HK-2 (cell line): ENCODE measurements around the gene C17orf100.
"Not testable (repeated sequence)": the region's sequence is repeated elsewhere in the genome, so short reads cannot be mapped to it uniquely, and the experiment has no call there.

Experiments used
- DNase-seq: peaks from one replicate; pipeline ENCODE4 v3.0.0-alpha.2; 2018; ENCODE audit not compliant: unreplicated experiment

The C17orf100 gene

DNA sequence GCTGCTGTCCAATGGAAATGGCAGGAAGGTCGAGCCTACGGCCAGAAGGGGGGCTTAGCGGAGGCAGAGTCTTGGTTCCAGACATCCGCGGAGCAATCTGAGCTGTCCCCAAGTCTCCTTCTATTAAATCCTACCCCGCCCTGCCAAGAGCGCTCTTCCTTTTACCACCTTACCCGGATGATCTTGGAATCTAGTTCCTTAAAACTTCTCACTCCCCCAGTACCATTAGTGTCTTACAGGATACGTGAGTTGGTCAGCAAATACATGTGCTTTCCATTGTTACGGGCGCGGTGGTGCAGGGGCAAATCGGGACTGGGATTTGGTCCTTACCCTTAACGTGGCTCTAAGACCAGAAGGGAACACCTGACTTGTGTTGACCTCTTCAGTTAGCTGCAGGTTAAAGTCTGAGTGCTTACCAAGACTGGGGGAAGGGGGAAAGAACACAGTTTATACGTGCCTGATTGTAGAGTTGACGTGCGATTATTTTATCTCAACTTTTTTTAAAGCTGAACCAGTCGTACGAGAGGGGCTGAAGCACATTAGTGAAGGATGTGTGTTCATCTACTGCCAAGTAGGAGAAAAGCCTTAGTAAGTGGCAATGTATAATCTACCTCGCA is 10.2 kb upstream of the C17orf100 start:
- DNase-seq, result peak; percentile 44

DNA sequence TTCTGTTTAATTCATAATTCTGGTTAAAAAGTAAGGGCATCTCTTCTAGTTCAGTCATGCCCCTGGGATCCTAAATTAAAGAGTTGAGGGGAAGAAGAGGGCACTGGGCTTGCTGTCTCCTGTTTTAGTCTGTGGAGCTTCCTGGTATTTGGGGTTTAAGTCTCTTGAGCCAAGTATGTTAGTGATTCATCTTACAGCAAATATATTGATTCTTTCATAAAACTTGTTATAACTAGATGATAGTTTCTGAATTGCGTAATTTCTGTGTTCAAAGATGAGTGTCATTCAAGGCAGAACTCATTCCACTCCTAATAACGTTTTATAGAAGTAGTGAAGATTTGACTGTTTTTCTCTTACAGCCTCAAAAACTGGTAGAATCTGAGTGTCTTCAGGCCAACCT is 9.0 kb upstream of the C17orf100 start:
- DNase-seq, result no peak

DNA sequence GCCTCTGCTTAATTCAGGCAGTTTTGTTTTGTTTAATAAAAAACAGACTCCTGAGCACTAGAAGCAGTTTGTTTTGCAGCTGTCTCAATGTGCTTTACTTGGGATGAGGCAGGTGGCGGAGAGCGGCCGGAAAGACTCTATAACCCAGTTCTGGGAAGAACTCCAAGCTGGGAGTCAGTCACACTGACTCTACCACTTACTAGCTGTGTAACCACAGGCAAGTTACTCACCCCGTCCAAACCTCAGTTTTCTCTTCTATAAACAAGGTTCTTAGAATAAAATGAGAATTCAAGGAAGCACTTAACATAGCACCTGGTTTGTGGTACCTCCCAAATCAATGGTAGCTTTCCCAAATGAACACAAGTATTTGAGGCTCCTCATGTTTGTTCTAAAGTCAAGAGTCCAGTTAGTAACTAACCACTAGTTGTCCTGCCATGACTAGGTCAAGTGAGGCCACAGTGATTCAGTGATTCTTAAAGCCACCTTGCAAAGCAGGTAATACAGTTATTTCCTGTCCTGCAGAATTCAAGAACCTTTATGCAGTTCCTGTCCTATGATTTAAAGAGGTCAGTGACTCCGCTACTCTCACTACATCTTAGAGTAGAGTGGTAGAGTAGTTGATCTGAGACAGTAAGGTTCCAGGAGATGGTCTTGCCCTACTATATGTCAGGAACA is 8.0 kb upstream of the C17orf100 start:
- DNase-seq, result no peak

DNA sequence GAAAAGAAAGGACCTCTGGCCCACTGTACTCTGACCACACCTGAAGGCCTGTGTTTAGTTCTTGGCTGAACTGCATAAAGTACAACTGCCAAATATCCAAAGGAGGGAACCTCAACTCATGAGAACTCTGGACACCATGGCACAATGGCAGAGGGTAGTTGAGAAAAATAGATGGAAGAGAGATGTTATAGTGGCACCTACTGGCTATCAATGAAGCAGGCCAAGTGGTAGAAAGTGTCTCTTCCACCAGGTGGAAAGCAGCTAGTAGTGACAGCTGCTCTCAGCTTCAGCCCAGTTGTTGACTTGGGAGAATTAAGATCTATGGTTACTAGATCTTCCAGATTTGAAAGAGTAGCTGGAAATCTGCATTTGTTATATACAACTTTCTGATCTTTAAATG is 3.4 kb upstream of the C17orf100 start:
- no peak for DNase-seq

DNA sequence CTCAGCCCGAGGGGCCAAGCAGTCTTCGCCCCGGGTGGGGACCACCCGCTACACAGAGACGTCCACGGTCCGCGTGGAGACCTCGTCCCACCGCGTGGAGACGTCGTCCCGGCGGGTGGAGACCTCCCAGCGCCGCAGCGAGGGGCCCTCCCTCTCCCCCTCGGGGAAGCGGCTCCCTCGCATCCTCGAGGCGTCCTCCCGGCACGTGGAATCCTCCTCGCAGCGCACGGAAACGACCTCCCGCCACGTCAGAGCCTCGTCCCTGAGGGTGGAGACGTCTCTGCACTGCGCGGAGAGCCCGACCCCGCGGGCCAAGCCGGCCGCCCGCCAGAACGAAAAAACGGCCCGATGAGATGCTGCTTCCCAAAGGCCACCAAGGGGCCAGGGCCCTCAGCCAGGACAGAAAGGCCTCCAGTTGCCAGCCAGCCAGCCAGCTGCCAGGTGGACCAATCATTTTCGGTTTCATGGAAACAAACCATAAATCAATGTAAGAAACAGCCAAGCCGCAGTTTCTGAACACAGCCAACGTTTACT is 424 bp downstream of the C17orf100 start:
- peak; percentile 68 for DNase-seq

DNA sequence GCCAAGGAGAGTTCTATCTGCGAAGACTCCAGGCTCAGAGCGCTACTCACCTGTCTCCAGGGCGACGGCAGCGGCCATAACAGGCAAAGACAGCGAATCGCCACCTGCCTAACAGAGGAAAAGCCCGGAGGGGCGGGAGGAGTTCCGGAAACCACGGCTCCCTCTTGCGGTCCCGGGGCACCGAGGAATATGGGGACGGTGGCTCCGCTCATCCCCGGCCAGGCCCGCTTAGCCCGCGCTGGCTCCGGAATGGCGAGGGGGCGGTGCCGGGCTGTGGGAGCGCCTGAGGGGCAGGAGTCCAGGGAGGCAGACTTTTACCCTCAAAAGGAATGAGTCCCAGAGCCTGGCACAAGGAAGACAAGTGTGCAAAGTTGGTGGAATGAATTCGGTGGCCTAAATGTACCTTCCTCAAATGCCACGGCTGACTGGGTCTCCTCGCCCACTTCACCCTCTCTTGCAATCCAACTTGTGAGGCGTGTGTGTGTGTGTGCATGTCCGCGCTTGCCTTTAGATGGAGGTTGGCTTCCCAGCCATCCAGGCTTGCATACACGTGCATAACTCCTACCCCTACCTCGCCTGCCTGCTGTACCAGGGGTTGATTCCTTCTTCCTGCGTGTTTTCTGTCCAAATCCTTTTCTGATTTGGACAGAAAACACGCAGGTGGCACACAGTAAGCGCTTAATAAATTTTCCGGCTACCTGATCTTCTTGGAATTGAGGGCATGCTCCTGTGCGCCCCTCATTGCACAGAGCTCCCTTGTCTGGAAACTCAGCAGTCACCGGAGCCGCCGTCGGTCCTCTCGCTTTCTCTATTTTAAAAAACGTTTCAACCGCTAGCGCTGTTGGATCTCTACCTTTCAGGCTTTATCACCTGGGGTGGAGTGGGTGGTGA is 3.5 kb downstream of the C17orf100 start:
- DNase-seq, result peak; percentile 55

DNA sequence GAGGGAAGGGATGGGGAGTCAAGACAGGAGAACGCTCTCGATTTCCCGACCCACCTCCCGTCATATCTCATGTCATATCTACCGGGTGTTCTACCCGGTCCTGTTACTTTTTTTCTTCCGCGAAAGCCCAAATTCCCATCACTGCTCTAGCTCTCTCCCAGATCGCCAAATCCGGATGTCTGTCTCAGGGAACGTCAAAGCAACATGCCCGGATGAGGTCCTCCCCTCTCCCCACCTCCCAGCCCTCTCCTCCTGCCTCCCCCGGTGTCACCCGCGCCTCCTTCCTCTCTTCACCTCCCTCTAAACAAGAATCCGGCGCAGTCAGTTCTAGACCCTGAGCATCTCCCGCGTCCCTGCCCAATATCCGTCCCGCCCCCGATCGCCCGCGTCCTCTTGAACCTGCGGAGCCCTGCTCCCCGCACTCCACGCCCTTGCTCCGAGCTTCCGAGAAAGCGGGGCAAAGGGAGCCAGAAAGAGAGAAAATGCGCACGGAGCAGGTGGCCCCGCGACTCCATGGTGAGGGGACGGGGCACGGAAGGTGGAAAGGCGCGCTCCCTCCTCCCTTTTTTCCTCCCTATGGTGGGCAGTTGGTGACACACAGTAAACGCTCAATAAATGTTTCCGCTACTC is 4.3 kb downstream of the C17orf100 start:
- DNase-seq, result not testable (repeated sequence)

DNA sequence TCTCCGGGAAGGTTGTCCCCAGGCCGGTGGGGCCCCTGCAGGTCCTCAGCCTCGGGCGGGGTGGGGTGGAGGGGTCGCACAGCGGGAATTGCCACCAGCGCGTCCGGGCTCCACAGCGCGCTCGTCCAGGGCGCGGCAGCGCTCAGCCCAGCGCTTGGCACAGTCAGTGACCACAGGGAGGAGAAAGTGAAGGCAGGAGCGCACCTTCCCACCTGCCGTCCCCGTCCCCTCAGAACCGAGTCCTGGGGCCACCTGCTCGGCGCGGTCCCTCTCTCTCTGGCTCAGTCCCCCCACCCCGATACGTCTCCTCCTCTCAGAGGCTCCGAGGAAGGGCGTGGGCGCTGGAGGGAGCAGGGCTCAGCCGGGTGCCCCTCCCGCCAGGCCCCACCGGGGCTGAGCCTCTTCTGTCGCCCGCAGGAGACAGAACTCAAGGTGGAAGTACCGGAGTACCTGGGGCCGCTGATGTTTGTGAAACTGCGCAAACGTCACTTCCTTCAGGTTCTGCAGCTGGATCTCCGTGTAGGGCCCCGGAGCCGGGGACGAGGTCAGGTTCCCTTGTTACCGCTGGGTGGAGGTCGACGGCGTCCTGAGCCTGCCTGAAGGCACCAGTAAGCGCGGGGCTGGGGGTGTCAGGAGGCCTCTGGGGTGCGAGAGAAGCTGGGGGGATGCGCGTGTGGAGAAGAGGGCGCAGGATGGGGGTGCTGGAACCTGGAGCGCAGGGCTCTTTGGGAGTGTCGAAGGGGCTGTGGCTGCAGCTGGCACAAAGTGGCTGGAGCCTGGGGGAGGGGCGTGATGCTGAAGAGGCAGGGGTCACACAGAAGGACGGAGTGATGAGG is 5.5 kb downstream of the C17orf100 start:
- DNase-seq, result not testable (repeated sequence)

DNA sequence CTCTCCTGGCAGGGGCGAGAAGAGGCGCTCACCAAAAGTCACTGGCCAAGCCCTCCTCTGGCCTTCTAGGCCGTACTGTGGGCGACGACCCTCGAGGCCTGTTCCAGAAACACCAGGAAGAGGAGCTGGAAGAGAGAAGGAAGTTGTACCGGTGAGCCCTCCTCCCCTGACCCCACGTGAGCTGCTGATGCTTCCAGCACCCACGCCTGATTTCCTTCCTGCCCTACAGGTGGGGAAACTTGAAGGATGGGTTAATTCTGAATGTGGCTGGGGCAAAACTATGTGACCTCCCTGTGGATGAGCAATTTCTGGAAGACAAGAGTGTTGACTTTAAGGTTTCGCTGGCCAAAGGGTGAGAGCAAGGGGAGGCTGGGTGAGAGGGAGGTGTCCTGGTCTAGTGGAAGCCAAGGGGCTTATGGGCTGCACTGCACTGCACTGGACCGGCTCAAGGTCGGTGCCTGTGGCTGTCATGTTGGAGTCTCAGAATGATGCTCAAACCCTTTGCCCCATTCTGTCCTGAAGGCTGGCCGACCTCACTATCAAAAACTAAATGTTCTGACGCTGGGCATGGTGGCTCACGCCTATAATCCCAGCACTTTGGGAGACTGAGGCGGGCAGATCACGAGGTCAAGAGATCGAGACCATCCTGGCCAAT is 6.2 kb downstream of the C17orf100 start:
- DNase-seq, result no peak

DNA sequence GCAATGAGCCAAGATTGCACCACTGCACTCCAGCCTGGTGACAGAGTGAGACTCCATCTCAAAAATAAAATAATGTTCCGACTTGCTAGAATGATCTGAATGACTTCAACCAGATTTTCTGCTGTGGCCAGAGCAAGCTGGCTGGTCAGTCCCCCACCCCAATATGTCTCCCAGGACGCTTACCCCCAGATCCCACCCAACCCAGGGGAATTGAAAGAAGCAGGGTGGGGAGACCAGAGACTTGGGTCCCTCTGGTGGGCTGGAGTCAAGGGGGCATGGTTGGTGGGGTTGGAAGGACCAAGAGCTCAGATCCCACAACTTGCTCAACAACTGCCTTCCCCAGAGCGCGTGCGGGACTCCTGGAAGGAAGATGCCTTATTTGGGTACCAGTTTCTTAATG is 6.8 kb downstream of the C17orf100 start:
- DNase-seq, result not testable (repeated sequence)

DNA sequence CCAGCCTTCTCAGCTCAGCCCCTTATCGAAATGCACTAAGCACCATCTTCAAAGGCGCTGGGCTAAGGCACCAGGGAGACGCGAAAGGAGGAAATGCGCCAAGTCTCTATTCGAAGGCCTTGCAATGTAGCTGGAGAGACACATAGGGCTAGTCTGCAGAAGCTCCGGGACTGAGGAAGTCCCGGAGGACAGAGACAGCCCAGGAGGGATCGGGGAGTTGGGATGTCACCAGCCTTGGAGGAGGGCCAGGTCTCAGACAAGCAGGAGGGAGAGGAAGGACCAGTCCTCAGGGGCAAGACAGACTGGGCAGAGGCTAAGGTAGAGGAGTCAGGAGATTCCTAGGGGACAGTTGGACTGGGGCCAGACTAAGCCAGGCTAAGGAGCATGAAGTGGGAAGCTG is 8.5 kb downstream of the C17orf100 start:
- no peak for DNase-seq

DNA sequence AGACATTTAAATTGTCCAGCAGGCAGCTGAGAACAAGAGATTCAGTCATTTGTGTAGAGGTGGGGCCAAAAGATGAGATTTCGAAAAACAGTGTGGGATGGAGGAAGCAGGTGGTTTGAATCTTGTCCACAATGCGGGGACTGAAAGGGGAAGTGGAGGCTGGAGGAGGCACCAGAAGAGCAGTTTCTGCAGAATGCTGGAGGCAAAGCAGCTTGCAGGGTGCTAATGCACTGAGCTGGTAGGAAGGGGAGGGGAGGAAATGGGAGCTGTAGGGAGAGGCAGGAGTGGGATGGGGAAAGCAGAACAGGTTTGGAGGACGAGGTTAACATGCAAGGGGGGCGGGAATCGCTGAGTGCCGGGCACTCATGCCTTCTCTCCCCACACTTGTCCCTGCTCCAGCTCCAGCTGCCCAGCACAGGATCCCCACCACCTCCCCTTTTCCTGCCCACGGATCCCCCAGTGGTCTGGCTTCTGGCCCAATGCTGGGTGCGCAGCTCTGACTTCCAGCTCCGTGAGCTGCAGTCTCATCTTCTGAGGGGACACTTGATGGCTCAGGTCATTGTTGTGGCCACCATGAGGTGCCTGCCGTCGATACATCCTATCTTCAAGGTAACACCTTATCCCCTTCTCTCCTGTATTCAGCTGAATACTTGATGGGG is 9.4 kb downstream of the C17orf100 start:
- no peak for DNase-seq

DNA sequence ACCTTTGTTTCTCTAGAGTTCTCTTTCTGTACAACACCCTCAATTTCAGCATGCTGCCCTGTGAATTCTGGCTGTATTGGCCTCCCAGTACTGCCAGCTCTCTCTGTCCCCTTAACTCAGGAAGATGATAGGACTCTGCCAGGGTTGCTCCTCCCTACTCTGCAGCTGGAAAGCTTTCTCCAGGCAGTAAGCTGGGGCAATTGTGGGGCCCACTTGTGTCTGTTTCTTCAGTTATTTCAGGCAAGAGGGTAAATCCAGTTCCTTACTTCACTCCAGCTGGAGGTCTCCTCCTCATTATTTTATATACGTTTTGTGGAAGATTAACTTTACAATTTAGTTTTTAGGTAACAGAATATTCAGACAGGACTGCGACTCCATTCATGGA is 9.9 kb downstream of the C17orf100 start:
- DNase-seq, result no peak

DNA sequence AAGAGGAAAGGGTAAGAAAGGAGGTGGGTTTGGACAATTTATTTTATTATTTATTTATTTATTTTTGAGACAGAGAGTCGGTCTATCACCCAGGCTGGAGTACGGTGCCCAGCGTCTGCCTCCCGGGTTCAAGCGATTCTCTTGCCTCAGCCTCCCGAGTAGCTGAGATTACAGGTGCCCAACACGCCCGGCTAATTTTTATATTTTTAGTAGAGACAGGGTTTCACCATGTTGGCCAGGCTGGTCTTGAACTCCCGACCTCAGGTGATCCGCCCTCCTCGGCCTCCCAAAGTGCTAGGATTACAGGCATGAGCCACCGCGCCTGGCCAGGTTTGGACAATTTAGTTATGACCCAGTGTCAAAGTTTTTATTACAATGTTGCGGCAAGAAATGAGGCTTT is 11.6 kb downstream of the C17orf100 start:
- DNase-seq, result not testable (repeated sequence)

DNA sequence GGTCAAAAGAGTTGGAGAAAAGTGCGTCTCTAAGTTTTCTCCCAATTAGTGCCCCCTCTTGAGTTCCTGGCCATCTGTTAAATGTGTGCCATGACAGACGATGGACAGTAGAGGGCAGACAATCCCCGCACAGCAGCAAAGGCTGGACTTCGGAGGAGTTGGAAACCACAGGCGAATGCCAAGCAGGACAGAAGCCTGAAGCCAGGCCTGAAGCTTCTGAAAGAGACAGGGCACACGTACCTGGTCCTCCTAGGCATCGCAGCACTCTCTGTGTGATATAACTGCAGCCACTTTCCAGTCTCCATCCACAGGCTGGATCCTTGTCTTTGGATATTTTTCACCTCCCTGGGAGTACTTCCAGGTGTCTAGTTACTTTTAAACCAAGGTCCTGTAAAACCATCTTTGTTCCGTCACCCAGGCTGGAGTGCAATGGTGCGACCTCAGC is 14.5 kb downstream of the C17orf100 start:
- DNase-seq, result peak; percentile 78

DNA sequence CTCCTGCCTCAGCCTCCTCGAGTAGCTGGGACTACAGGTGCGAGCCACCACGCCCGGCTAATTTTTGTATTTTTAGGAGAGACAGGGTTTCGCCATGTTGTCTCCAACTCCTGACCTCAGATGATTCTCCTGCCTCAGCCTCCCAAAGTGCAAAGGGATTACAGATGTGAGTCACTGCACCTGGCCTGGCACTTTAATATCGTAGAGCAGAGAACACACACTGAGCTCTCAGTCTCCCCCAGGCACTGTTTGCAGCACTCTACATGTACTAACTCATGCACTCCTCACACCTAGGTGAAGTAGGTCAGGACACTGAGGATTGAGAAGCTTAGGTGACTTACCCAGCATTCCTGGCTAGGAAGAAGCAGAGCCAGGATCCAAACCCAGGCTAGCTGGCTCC is 15.0 kb downstream of the C17orf100 start:
- no peak for DNase-seq

DNA sequence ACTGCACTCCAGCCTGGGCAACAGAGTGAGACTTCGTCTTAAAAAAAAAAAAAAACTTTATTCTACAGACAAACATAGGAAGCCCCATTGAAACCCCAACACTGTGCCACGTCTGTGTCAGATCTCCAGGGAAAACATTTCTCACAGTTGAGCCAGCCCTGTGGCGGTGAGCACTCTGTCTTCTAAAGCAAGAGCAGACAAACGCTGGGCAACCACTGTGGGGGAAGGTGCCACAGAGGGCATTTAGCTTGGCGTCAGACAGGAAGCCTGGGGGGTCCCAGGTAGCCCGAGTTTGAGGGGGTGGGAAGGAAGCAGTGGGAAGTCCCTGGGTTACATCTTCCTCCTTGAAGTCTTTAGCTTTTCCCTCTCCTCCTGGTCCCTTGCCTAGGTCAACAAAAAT is 16.0 kb downstream of the C17orf100 start:
- no peak for DNase-seq

DNA sequence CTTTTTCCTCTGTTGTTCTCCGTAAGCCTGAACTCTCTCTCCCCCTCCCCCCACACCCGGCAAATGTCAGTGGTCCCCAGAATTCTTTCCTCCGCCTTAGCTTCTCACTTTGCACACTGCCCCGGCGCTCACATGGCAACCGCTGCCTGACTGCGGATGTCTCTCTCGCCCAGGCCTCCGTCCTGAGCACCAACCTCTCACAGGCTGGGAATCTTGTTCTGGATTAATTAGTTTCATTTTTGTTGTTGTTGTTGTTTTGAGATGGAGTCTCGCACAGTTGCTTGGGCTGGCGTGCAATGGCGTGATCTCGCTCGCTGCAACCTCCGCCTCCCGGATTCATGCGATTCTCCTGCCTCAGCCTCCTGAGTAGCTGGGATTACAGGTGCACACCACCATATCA is 16.7 kb downstream of the C17orf100 start:
- DNase-seq, result no peak

DNA sequence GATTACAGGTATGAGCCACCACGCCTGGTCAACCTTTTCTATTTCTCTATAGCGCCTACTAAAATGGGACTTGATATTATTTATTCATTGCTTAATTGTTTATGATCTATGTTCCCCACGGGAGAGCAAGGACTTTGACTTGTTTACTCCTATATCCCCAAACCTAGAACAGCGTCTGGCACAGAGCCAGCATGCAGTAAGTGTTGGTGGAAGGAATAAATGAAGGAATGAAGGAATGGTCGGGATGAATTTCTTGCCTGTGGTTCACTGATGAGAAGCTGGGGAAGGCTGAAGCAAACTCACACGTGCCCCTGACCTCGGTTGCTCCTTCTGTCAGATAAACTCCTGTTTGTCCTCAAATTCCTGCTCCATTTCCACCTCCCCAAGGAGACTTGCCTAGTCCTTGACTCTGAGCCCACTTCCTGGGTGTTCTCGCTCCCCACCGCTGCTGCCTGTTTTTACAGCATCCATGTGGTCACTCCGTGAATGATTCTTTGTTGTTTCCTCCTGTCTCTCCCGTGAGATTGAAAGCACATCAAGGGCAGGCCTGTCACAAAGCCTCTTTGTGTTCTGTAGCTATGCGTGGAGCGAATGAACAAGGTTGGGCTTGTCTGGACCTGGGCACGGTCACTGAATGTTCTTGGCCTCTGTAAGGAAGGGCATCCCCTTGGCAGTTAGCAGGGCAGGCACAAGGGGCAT is 17.3 kb downstream of the C17orf100 start:
- no peak for DNase-seq
